Endothelial cell of umbilical vein (primary cell): ENCODE results near the gene ZBTB9. TPM values are rescaled to one million over a fixed set of nuclear protein-coding genes. Genes with fewer than 3 reads are reported as not detected.
A peak's percentile ranks its signal among the peaks of the same experiment; 100 is the strongest.

Experiments used
- BruUV-seq: library from RNA; stranded (reverse); fragments of 400-500 nt; replicated peaks from 2 replicates; lab custom pipeline; 2021; lab: Mats Ljungman, UMichigan
- CTCF ChIA-PET: fragments of 300-600, 350-600 bp; sonication (Branson Sonifier 250); formaldehyde crosslinking; loops from one replicate; lab custom pipeline; 2021; ENCODE audit warnings: antibody characterized with exemption, inconsistent platforms; lab: Charles Lee
- POLR2A ChIA-PET: fragments of 300-600, 350-600 bp; sonication (Branson Sonifier 250); formaldehyde crosslinking; loops from one replicate; lab custom pipeline; 2021; ENCODE audit warnings: antibody characterized with exemption, inconsistent platforms; lab: Charles Lee
- DNase-seq: peaks from one replicate; pipeline ENCODE4 v3.0.0-alpha.2; 2011; ENCODE audit warnings: low read depth, low spot score
- FAIRE-seq: peaks from 2 replicates; lab custom pipeline; 2011; peaks lifted over from hg19 to GRCh38; lab: Jason Lieb, UNC
- H2AFZ ChIP-seq: 2 replicates; pipeline ENCODE4 v1.6.0; 2012; ENCODE audit warnings: low read depth, low read length, control low read depth, inconsistent platforms
- H3K27ac ChIP-seq: 2 replicates; pipeline ENCODE4 v1.5.1; 2011; ENCODE audit warnings: low read depth, mild to moderate bottlenecking, control low read depth, low read length, moderate library complexity; ENCODE audit not compliant: insufficient read depth
- H3K27me3 ChIP-seq, 2 experiments: 2 replicates each; pipeline versions ENCODE4 v1.6.0 to v1.6.1; 2011; ENCODE audit warnings: low read length in 2 of 2, mixed read lengths in 1 of 2; ENCODE audit not compliant: control insufficient read depth in 2 of 2, insufficient read depth in 2 of 2
- H3K36me3 ChIP-seq, 2 experiments: 2 replicates in 1 of 2; 3 replicates in 1 of 2; pipeline ENCODE4 v1.5.1; 2011; ENCODE audit warnings: low read length in 2 of 2, mild to moderate bottlenecking in 1 of 2, moderate library complexity in 1 of 2; ENCODE audit not compliant: control insufficient read depth in 2 of 2, insufficient read depth in 2 of 2; ENCODE audit errors: extremely low read depth in 1 of 2
- H3K4me1 ChIP-seq: 3 replicates; pipeline ENCODE4 v1.5.1; 2011; ENCODE audit warnings: mild to moderate bottlenecking, low read length; ENCODE audit not compliant: control insufficient read depth, insufficient read depth; ENCODE audit errors: extremely low read depth
- H3K4me2 ChIP-seq: 2 replicates; pipeline ENCODE4 v1.6.1; 2011; ENCODE audit warnings: low read length, control low read depth, mixed read lengths; ENCODE audit not compliant: insufficient read depth
- H3K4me3 ChIP-seq, 3 experiments: fragments of 200-600 bp in 1 of 3; sonication (generic), shearing (Covaris generic) in 1 of 3; replicated peaks in 1 of 3; 2 replicates each; pipeline ENCODE4 v1.5.1; 2011 to 2016; ENCODE audit warnings: control low read depth in 3 of 3, low read length in 3 of 3, mild to moderate bottlenecking in 2 of 3, inconsistent platforms in 1 of 3, low read depth in 1 of 3, moderate library complexity in 1 of 3; ENCODE audit not compliant: insufficient read depth in 1 of 3
- H3K79me2 ChIP-seq: 2 replicates; pipeline ENCODE4 v1.6.0; 2012; ENCODE audit warnings: low read length, inconsistent platforms; ENCODE audit not compliant: control insufficient read depth, insufficient read depth
- H3K9ac ChIP-seq: replicated peaks from 2 replicates; pipeline ENCODE3; 2011; ENCODE audit warnings: low read length, control low read depth; ENCODE audit not compliant: insufficient read depth; ENCODE audit errors: extremely low read depth
- H3K9me1 ChIP-seq: replicated peaks from 3 replicates; pipeline ENCODE4 v1.6.0; 2011; ENCODE audit warnings: mild to moderate bottlenecking, low read length; ENCODE audit not compliant: control insufficient read depth, insufficient read depth; ENCODE audit errors: extremely low read depth
- H3K9me3 ChIP-seq: replicated peaks from 2 replicates; pipeline ENCODE4 v1.5.1; 2012; ENCODE audit warnings: low read length, inconsistent platforms; ENCODE audit not compliant: control insufficient read depth, insufficient read depth
- H4K20me1 ChIP-seq: replicated peaks from 2 replicates; pipeline ENCODE3; 2011; ENCODE audit warnings: mild to moderate bottlenecking, low read length; ENCODE audit not compliant: control insufficient read depth, insufficient read depth; ENCODE audit errors: extremely low read depth
- EZH2 ChIP-seq: IDR thresholded peaks from 2 replicates; pipeline ENCODE4 v1.6.1; 2012; ENCODE audit warnings: borderline replicate concordance, low read depth, mild to moderate bottlenecking, moderate library complexity, low read length, inconsistent platforms; ENCODE audit not compliant: severe bottlenecking
- MYC ChIP-seq: IDR thresholded peaks from one replicate; pipeline ENCODE4 v1.6.1; 2011; ENCODE audit warnings: mild to moderate bottlenecking, low read depth, low read length
- POLR2A ChIP-seq: IDR thresholded peaks from 2 replicates; pipeline ENCODE4 v1.6.1; 2012; ENCODE audit warnings: low read depth, mild to moderate bottlenecking, control low read depth, low read length
- POLR2AphosphoS5 ChIP-seq: IDR thresholded peaks from 2 replicates; pipeline ENCODE4 v1.6.1; 2012; ENCODE audit warnings: low read depth, mild to moderate bottlenecking, control low read depth, low read length, moderate library complexity; ENCODE audit not compliant: insufficient read depth
- dilution Hi-C: fragments of 300-500 bp; cut with MboI; formaldehyde crosslinking; loops from one replicate; pipeline ENCODE4 v1.15.0; 2019; ENCODE audit warnings: low sequenced_read_pairs; ENCODE audit not compliant: extremely low pct_ligation_motif_present
- intact Hi-C: fragments of 100-400 bp; cut with micrococcal nuclease; formaldehyde crosslinking; loops from one replicate; pipeline ENCODE4 v1.10.0; 2022
- polyA plus RNA-seq, 4 experiments: library from polyadenylated mRNA; depleted of rRNA in 3 of 4; stranded (reverse) in 3 of 4; unstranded in 1 of 4; fragments of >200 nt; gene quantifications; 2 replicates each; pipeline versions ENCODE4 v1.2.1 to v1.2.3, GENCODE V29; 2011 to 2012; ENCODE audit warnings: missing spikeins in 1 of 4
- total RNA-seq: library from RNA; stranded (reverse); gene quantifications from 2 replicates; pipeline ENCODE4 v1.2.3, GENCODE V29; 2021
- TF ChIP-seq, protein P1 (sequence below): IDR thresholded peaks from 2 replicates; pipeline ENCODE4 v1.6.1; 2011; ENCODE audit not compliant: insufficient read depth, insufficient read length

Gene ZBTB9
- total and polyA plus RNA-seq, 2 donors (not counting 3 experiments of a cell fraction or from before 2014, with no cell fraction given): 4.7 to 8.0 TPM

- Histone ChIP-seq H3K4me1 (peaks cover 10% of the 10 kb centered on the region), H3K9me1 (no peaks in the 10 kb centered on the region), H3K27me3 (no peaks in the 10 kb centered on the region), H3K4me2 (peak overlapping the region; percentile 79), H3K9ac (peak overlapping the region; percentile 77), H2AFZ (peak overlapping the region; percentile 96), H3K79me2 (no peaks in the 10 kb centered on the region), H3K4me3 (peak overlapping the region; percentile 41 to 85 (median 71)), H4K20me1 (no peaks in the 10 kb centered on the region), H3K36me3 (peaks cover 6 to 24% of the 10 kb centered on the region in 2 experiments), H3K27ac (peak overlapping the region; percentile 73), H3K9me3 (no peaks in the 10 kb centered on the region)
- ChIA-PET POLR2A (interaction anchor here (0.6 kb wide), 1 partner anchor 121 kb away, joined by 5 read pairs; the partner anchor contains the start of genes PFDN6 and WDR46), CTCF (interaction anchor here (1.2 to 1.9 kb wide), 2 partner anchors 13 to 15 kb away, joined by 4 to 6 read pairs; no protein-coding TSS in a partner anchor)
- BruUV-seq: no TSS peak
- no peak for TF ChIP-seq EZH2
- TF ChIP-seq, protein P1, sequence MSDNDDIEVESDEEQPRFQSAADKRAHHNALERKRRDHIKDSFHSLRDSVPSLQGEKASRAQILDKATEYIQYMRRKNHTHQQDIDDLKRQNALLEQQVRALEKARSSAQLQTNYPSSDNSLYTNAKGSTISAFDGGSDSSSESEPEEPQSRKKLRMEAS: peak; percentile 75
- peak; percentile 60 for TF ChIP-seq POLR2A
- peak; percentile 61 for TF ChIP-seq POLR2AphosphoS5
- no peak for TF ChIP-seq MYC
- dilution Hi-C loops (no loop called here), intact Hi-C loops (loop anchor here (1.0 to 10.0 kb wide), 6 partner anchors 8 to 435 kb away; partner anchors contain the start of genes CUTA, KIFC1, RXRB and SLC39A7)
- FAIRE-seq: peak; percentile 97
- DNase-seq: peak; percentile 99
Observed at GRCh38 chr6:33410050-33410710, 44.2 kb upstream of the ZBTB9 start.
